ENCODE measurements around the gene OR4D10.
"Not testable (repeated sequence)": the region's sequence is repeated elsewhere in the genome, so short reads cannot be mapped to it uniquely, and the experiment has no call there.

The OR4D10 gene

GRCh38 chr11:59473015-59473414, at the start of gene OR4D10:
Gene OR4D10 (plus strand): TSS chr11:59473315. CDS start chr11:59477430, 4,115 bp downstream.
- DNase-seq: no peak

- no peak for DNase-seq
Observed at GRCh38 chr11:59423835-59424234, 49.3 kb upstream of the OR4D10 start.

- no peak for DNase-seq
Observed at GRCh38 chr11:59425131-59425530, 48.0 kb upstream of the OR4D10 start.

- no peak for DNase-seq
Observed at GRCh38 chr11:59426361-59427067, 46.6 kb upstream of the OR4D10 start, which contains the start of gene OR5A2. Gene OR5A2 (minus strand): TSS chr11:59426413. CDS start chr11:59422953, 3,460 bp downstream.

- no peak for DNase-seq
Observed at GRCh38 chr11:59427068-59427382, 46.1 kb upstream of the OR4D10 start.

- DNase-seq: peak; percentile 0
Observed at GRCh38 chr11:59429924-59430516, 43.1 kb upstream of the OR4D10 start.

GRCh38 chr11:59436169-59436568, 36.9 kb upstream of the OR4D10 start, which contains the start of gene OR5A1:
Gene OR5A1 (plus strand): TSS chr11:59436469. CDS start chr11:59443169, 6,700 bp downstream.
- no peak for DNase-seq

GRCh38 chr11:59437770-59438169, 35.3 kb upstream of the OR4D10 start:
- DNase-seq: no peak

GRCh38 chr11:59445624-59446023, 27.5 kb upstream of the OR4D10 start:
- not testable (repeated sequence) for DNase-seq

- DNase-seq: no peak
Observed at GRCh38 chr11:59448484-59448883, 24.6 kb upstream of the OR4D10 start.

- DNase-seq: no peak
Observed at GRCh38 chr11:59456661-59457060, 16.5 kb upstream of the OR4D10 start, which contains the start of gene OR4D6. Gene OR4D6 (plus strand): TSS chr11:59456961. CDS start chr11:59456961, 0 bp downstream.

GRCh38 chr11:59459916-59460315, 13.2 kb upstream of the OR4D10 start:
- no peak for DNase-seq

GRCh38 chr11:59463190-59463641, 9.9 kb upstream of the OR4D10 start:
- no peak for DNase-seq

GRCh38 chr11:59475176-59475575, 2.1 kb downstream of the OR4D10 start:
- no peak for DNase-seq

GRCh38 chr11:59479906-59480305, 6.8 kb downstream of the OR4D10 start:
- no peak for DNase-seq

GRCh38 chr11:59480359-59480758, 7.2 kb downstream of the OR4D10 start:
- no peak for DNase-seq

GRCh38 chr11:59501931-59502330, 28.8 kb downstream of the OR4D10 start:
- DNase-seq: no peak

- DNase-seq: no peak
Observed at GRCh38 chr11:59503276-59503675, 30.2 kb downstream of the OR4D10 start, which contains the start of gene OR4D11. Gene OR4D11 (plus strand): TSS chr11:59503576. CDS start chr11:59503576, 0 bp downstream.

- no peak for DNase-seq
Observed at GRCh38 chr11:59510941-59511589, 38.0 kb downstream of the OR4D10 start, which contains the start of gene OR4D9. Gene OR4D9 (plus strand): TSS chr11:59511539. CDS start chr11:59514913, 3,374 bp downstream.

- DNase-seq: no peak
Observed at GRCh38 chr11:59511675-59512074, 38.6 kb downstream of the OR4D10 start.

GRCh38 chr11:59520139-59520538, 47.0 kb downstream of the OR4D10 start:
- not testable (repeated sequence) for DNase-seq

- no peak for DNase-seq
Observed at GRCh38 chr11:59520741-59521140, 47.6 kb downstream of the OR4D10 start.

GRCh38 chr11:59523541-59523940, 50.4 kb downstream of the OR4D10 start:
- DNase-seq: no peak

- DNase-seq: no peak
Observed at GRCh38 chr11:59528711-59529110, 55.6 kb downstream of the OR4D10 start.

Data from stimulated activated naive CD4-positive, alpha-beta T cell treated with Interleukin-2 at 50 U/mL for 16 hours (primary cell).